AG04450 (cell line): ENCODE results near the gene EXOC3L4. TPM values are rescaled to one million over a fixed set of nuclear protein-coding genes. Genes with fewer than 3 reads are reported as not detected.

Experiments used
- CTCF ChIA-PET: fragments of 300-600, 350-600 bp; formaldehyde crosslinking; extraction: SDS; loops from one replicate; lab custom pipeline; 2022; ENCODE audit warnings: antibody characterized with exemption, inconsistent platforms; lab: Charles Lee
- POLR2A ChIA-PET: fragments of 350-600 bp; formaldehyde crosslinking; extraction: SDS; loops from one replicate; lab custom pipeline; 2021; ENCODE audit warnings: antibody characterized with exemption, inconsistent platforms; lab: Yijun Ruan, JAX
- DNase-seq: peaks from one replicate; pipeline ENCODE4 v3.0.0-alpha.2; 2011; ENCODE audit warnings: low read depth, low spot score
- H3K27ac ChIP-seq: one replicate; pipeline ENCODE4 v1.5.1; 2012; ENCODE audit warnings: low read depth, low read length, control low read depth
- H3K27me3 ChIP-seq: one replicate; pipeline ENCODE4 v1.6.0; 2012; ENCODE audit warnings: low read length; ENCODE audit not compliant: control insufficient read depth, insufficient read depth
- H3K4me3 ChIP-seq: 2 replicates; pipeline ENCODE4 v1.5.1; 2011; ENCODE audit warnings: mild to moderate bottlenecking, low read depth, low read length, control low read depth
- H3K9me3 ChIP-seq: 2 replicates; pipeline ENCODE4 v1.5.1; 2012; ENCODE audit warnings: low read length; ENCODE audit not compliant: control insufficient read depth, insufficient read depth
- polyA plus RNA-seq: library from polyadenylated mRNA; depleted of rRNA; stranded (reverse); fragments of >200 nt; gene quantifications from 2 replicates; pipeline ENCODE4 v1.2.3, GENCODE V29; 2011
- TF ChIP-seq, protein P1 (sequence below): IDR thresholded peaks from 2 replicates; pipeline ENCODE4 v1.5.1; 2011; ENCODE audit warnings: low read depth, low read length, control low read depth, inconsistent platforms

Gene EXOC3L4
- polyA plus RNA-seq, 1 experiment, result not detected

DNA sequence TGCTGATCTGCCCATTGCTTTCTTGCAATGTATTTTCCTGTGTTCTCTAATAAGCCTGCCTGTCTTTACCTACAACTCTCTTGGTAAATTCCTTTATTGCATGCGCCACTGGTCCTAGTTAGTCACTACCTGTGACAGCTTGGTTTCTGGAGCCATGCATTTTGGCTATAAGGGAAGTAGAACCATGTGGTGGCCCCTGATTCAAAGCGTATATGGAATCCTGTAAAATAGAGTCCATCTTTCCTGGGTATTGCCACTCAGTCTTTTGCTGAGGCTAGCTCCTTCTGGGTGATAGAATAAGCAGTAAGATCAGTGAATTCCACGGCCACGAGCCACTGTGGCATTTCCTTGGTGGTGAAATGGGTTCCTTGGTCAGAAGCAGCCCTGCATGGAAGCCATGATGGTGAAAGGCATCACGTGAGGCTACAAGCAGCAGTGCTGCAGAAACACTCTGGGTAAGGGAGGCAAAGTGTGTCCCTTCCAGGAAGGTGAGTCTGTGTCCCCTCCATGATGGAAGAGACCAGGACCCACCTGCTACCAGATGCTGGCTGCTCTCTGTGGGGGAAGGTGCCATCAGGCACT lies 48.3 kb downstream of the EXOC3L4 start:
- CTCF ChIA-PET, result interaction anchor here (1.7 kb wide), 1 partner anchor 37 kb away, joined by 6 read pairs; no protein-coding TSS in a partner anchor
- no peak for DNase-seq

DNA sequence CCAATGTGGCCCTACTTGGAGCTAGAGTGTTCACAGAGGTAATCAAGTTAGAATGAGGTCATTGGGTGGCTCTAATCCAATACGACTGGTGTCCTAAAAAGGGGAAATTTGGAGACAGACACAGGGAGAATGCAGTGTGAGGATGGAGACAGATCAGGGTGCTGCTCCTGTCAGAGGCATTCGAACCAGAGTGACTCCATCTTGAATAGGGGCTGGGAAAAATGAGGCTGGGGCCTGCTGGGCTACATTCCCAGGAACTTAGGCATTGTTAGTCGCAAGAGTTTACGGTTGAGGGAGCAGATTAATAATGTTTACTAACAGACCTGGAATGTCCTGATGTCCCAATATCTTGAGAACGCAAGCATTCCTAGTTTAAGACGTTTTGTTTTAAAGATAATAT lies 49.0 kb downstream of the EXOC3L4 start:
- H3K27ac ChIP-seq, result no peak overlapping the region
- ChIA-PET POLR2A (no interaction called here), CTCF (interaction anchor here (0.9 to 1.7 kb wide), 2 partner anchors 38 kb away, joined by 3 to 6 read pairs; no protein-coding TSS in a partner anchor)
- no peak for DNase-seq
- no peak overlapping the region for H3K4me3 ChIP-seq
- peaks cover 15% of the 10 kb centered on the region for H3K27me3 ChIP-seq
- H3K9me3 ChIP-seq, result no peaks in the 10 kb centered on the region
- TF ChIP-seq, protein P1, sequence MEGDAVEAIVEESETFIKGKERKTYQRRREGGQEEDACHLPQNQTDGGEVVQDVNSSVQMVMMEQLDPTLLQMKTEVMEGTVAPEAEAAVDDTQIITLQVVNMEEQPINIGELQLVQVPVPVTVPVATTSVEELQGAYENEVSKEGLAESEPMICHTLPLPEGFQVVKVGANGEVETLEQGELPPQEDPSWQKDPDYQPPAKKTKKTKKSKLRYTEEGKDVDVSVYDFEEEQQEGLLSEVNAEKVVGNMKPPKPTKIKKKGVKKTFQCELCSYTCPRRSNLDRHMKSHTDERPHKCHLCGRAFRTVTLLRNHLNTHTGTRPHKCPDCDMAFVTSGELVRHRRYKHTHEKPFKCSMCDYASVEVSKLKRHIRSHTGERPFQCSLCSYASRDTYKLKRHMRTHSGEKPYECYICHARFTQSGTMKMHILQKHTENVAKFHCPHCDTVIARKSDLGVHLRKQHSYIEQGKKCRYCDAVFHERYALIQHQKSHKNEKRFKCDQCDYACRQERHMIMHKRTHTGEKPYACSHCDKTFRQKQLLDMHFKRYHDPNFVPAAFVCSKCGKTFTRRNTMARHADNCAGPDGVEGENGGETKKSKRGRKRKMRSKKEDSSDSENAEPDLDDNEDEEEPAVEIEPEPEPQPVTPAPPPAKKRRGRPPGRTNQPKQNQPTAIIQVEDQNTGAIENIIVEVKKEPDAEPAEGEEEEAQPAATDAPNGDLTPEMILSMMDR, result no peak

More for the DNA sequence above, 48.3 kb downstream of the EXOC3L4 start:
- Histone ChIP-seq H3K27ac (no peak overlapping the region), H3K4me3 (no peak overlapping the region), H3K9me3 (no peaks in the 10 kb centered on the region; the same call in 1 of the 2 replicates), H3K27me3 (peaks cover 15% of the 10 kb centered on the region)
- TF ChIP-seq, protein P1, result no peak
- POLR2A ChIA-PET, result interaction anchor here (0.5 kb wide), 1 partner anchor 46 kb away, joined by 3 read pairs; no protein-coding TSS in a partner anchor

DNA sequence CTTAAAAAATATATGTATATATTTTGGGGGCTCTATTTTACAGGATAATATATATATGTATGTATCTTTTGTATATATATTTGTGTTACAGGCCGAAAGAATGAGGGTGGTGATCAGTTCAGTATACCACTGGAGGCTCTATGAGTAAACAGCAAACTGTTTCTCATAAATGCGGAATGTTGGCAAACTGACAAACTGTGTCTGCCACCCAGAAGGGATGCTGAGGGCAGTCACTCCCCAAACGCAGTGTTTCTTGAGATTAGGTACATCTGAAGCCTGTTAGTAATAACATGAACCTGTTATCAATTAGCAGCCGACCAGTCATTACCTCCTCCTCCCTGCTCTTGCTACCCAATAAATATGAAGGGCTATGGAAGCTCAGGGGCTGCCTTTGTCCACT lies 49.6 kb downstream of the EXOC3L4 start:
- H3K27ac ChIP-seq, result no peak overlapping the region

DNA sequence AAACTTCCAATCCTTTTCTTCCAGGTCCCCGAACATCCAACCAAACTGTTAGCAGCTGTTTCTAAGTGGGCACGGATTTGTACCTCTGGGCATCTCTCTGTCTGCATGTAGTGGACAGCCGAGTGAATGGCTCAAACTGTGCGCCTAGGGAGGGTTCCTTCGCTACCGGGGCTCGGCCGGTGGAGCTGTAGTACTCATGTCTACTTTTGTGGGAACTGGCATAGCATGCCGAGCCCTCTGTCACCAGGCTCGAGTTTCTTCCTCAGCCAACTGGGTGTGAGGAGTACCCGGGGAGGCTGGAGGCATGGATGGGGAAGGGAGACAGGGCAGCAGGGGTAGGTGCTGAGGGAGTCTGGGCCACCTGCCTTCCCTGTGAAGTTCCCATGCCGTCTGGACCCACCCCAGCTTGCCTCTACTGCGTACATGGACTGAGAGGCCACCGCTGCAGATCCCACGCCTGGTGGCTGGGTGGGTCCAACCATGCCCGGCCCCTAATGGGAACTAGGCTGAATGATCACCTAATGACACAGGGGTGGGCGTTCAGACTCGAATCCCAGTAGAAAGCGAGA lies 51.7 kb downstream of the EXOC3L4 start:
- Histone ChIP-seq H3K27ac (no peak overlapping the region), H3K4me3 (no peak overlapping the region), H3K9me3 (no peaks in the 10 kb centered on the region), H3K27me3 (peaks cover 15% of the 10 kb centered on the region)
- ChIA-PET POLR2A (no interaction called here), CTCF (no interaction called here)
- TF ChIP-seq, protein P1, result no peak
- DNase-seq, result no peak

More for the DNA sequence above, 49.6 kb downstream of the EXOC3L4 start:
- H3K27me3 ChIP-seq, result peaks cover 15% of the 10 kb centered on the region
- TF ChIP-seq, protein P1, result no peak
- CTCF ChIA-PET, result interaction anchor here (0.9 kb wide), 1 partner anchor 39 kb away, joined by 3 read pairs; no protein-coding TSS in a partner anchor
- H3K9me3 ChIP-seq, result no peaks in the 10 kb centered on the region
- DNase-seq, result peak; percentile 10
- H3K4me3 ChIP-seq, result no peak overlapping the region
- POLR2A ChIA-PET, result interaction anchor here (0.6 kb wide), 2 partner anchors 13 to 39 kb away, joined by 4 to 5 read pairs; no protein-coding TSS in a partner anchor
